A549 (cell line): ENCODE data around the gene SIRT7. TPM values are rescaled to one million over a fixed set of nuclear protein-coding genes. Genes with fewer than 3 reads are reported as not detected.

Experiments
- BHLHE40 ChIP-seq: IDR thresholded peaks from 2 replicates; pipeline ENCODE4 v1.6.1; 2012; ENCODE audit warnings: low read depth, low read length, inconsistent platforms
- CBX2 ChIP-seq: fragments of 200-600 bp; sonication (generic); IDR thresholded peaks from 2 replicates; pipeline ENCODE4 v1.6.1; 2016; ENCODE audit warnings: low read depth, mild to moderate bottlenecking, borderline replicate concordance
- CBX8 ChIP-seq: fragments of 200-600 bp; sonication (generic); IDR thresholded peaks from 2 replicates; pipeline ENCODE4 v1.6.1; 2016
- CEBPB ChIP-seq, 2 experiments: fragments of >200 bp in 1 of 2; sonication (Bioruptor Twin) in 1 of 2; formaldehyde crosslinking in 1 of 2; IDR thresholded peaks; 2 replicates each; pipeline ENCODE4 v1.6.1; 2012 to 2016
- CHD4 ChIP-seq: fragments of 200-600 bp; sonication (generic); IDR thresholded peaks from 2 replicates; pipeline ENCODE4 v1.6.1; 2016; ENCODE audit warnings: antibody characterized with exemption, mild to moderate bottlenecking, borderline replicate concordance
- FOSB ChIP-seq: fragments of 250-450 bp; sonication (Bioruptor Pico); IDR thresholded peaks from 2 replicates; pipeline ENCODE4 v1.5.0; 2020; ENCODE audit warnings: mild to moderate bottlenecking, moderate library complexity
- FOXS1 ChIP-seq: fragments of 250-450 bp; sonication (Bioruptor Pico); IDR thresholded peaks from 2 replicates; pipeline ENCODE4 v1.5.0; 2020; ENCODE audit warnings: mild to moderate bottlenecking, moderate library complexity
- GATA3 ChIP-seq: IDR thresholded peaks from 2 replicates; pipeline ENCODE4 v1.6.1; 2012; ENCODE audit warnings: borderline replicate concordance
- HEYL ChIP-seq: fragments of 250-450 bp; sonication (Bioruptor Pico); IDR thresholded peaks from 2 replicates; pipeline ENCODE4 v1.8.0; 2021; ENCODE audit warnings: mild to moderate bottlenecking, moderate library complexity
- HOXA7 ChIP-seq: fragments of 250-450 bp; sonication (Bioruptor Pico); IDR thresholded peaks from 2 replicates; pipeline ENCODE4 v1.5.0; 2020; ENCODE audit warnings: mild to moderate bottlenecking, moderate library complexity
- HOXB13 ChIP-seq: fragments of 250-450 bp; sonication (Bioruptor Pico); IDR thresholded peaks from 2 replicates; pipeline ENCODE4 v1.5.0; 2020; ENCODE audit warnings: low read depth, mild to moderate bottlenecking, moderate library complexity
- HOXB5 ChIP-seq: fragments of 250-450 bp; sonication (Bioruptor Pico); IDR thresholded peaks from 2 replicates; pipeline ENCODE4 v1.5.0; 2020; ENCODE audit warnings: mild to moderate bottlenecking, moderate library complexity
- JUNB ChIP-seq: fragments of >200 bp; sonication (Bioruptor Twin); formaldehyde crosslinking; IDR thresholded peaks from 2 replicates; pipeline ENCODE4 v1.6.1; 2016
- KDM1A ChIP-seq: fragments of 200-600 bp; sonication (generic); IDR thresholded peaks from 2 replicates; pipeline ENCODE4 v1.6.1; 2016; ENCODE audit warnings: low read depth, mild to moderate bottlenecking
- KDM5A ChIP-seq: fragments of 200-600 bp; sonication (generic); IDR thresholded peaks from 2 replicates; pipeline ENCODE4 v1.6.1; 2016; ENCODE audit warnings: antibody characterized with exemption, mild to moderate bottlenecking
- MYC ChIP-seq: IDR thresholded peaks from 2 replicates; pipeline ENCODE4 v1.6.1; 2012; ENCODE audit warnings: mild to moderate bottlenecking, inconsistent platforms, low read length, improper control_type of control experiment, borderline replicate concordance
- NFE2L2 ChIP-seq: fragments of 150-350 bp; conservative IDR thresholded peaks from 2 replicates; pipeline ENCODE4 v1.6.1; 2014; ENCODE audit warnings: low read length
- PHF8 ChIP-seq: fragments of 200-600 bp; sonication (generic); IDR thresholded peaks from 2 replicates; pipeline ENCODE4 v1.6.1; 2016; ENCODE audit warnings: low read depth, mild to moderate bottlenecking, antibody characterized with exemption, moderate library complexity, borderline replicate concordance
- POLR2A ChIP-seq: IDR thresholded peaks from 2 replicates; pipeline ENCODE4 v1.6.1; 2012; ENCODE audit warnings: mild to moderate bottlenecking, low read length
- RARB ChIP-seq: fragments of 250-450 bp; sonication (Bioruptor Pico); IDR thresholded peaks from 2 replicates; pipeline ENCODE4 v1.8.0; 2021; ENCODE audit warnings: mild to moderate bottlenecking, moderate library complexity
- RCOR1 ChIP-seq: fragments of 150-350 bp; IDR thresholded peaks from 2 replicates; pipeline ENCODE4 v1.6.1; 2014; ENCODE audit warnings: antibody characterized with exemption, low read length, low read depth
- RFX5 ChIP-seq: fragments of 450-650 bp; IDR thresholded peaks from 2 replicates; pipeline ENCODE4 v1.7.1; 2014; ENCODE audit warnings: antibody characterized with exemption, mild to moderate bottlenecking, moderate library complexity
- SMC3 ChIP-seq: fragments of >200 bp; sonication (Bioruptor Twin); formaldehyde crosslinking; IDR thresholded peaks from 3 replicates; pipeline ENCODE4 v1.6.1; 2018; ENCODE audit warnings: inconsistent platforms
- SREBF2 ChIP-seq: fragments of 450-650 bp; IDR thresholded peaks from 2 replicates; pipeline ENCODE4 v1.6.1; 2014; ENCODE audit warnings: mild to moderate bottlenecking, moderate library complexity
- ZFP36 ChIP-seq: fragments of 450-650 bp; IDR thresholded peaks from 2 replicates; pipeline ENCODE4 v1.6.1; 2014; ENCODE audit warnings: borderline replicate concordance; ENCODE audit not compliant: partially characterized antibody
- ZNF302 ChIP-seq: fragments of 250-450 bp; sonication (Bioruptor Pico); IDR thresholded peaks from 2 replicates; pipeline ENCODE4 v1.9.0; 2021; ENCODE audit warnings: inconsistent platforms, mild to moderate bottlenecking, moderate library complexity
- ZSCAN20 ChIP-seq: fragments of 250-450 bp; sonication (Bioruptor Pico); IDR thresholded peaks from 2 replicates; pipeline ENCODE4 v1.8.0; 2022; ENCODE audit warnings: mild to moderate bottlenecking, moderate library complexity
- polyA plus RNA-seq, 4 experiments: library from polyadenylated mRNA; depleted of rRNA in 3 of 4; stranded (reverse); fragments of >200 nt; fragmentation: RNase III in 1 of 4; extraction: RNeasy Plus Mini Kit Qiagen cat#74134 plus additional on column Dnase treatment in 1 of 4; gene quantifications; 2 replicates in 3 of 4; 3 replicates in 1 of 4; pipeline ENCODE4 v1.2.3, GENCODE V29; 2011 to 2017
- TF ChIP-seq, protein P1 (sequence below): IDR thresholded peaks from 2 replicates; pipeline ENCODE4 v1.6.1; 2012; ENCODE audit warnings: low read depth, borderline replicate concordance
- TF ChIP-seq, protein P2 (sequence below): IDR thresholded peaks from 2 replicates; pipeline ENCODE4 v1.6.1; 2012
- TF ChIP-seq, protein P3 (sequence below): fragments of >200 bp; sonication (Bioruptor Twin); formaldehyde crosslinking; IDR thresholded peaks from 2 replicates; pipeline ENCODE4 v1.6.1; 2016
- TF ChIP-seq, protein P4 (sequence below): fragments of 250-450 bp; sonication (Bioruptor Pico); IDR thresholded peaks from 2 replicates; pipeline ENCODE4 v1.5.0; 2021; ENCODE audit warnings: mild to moderate bottlenecking, moderate library complexity, borderline replicate concordance
- TF ChIP-seq, protein P5 (sequence below): fragments of >200 bp; sonication (Bioruptor Twin); formaldehyde crosslinking; IDR thresholded peaks from 3 replicates; pipeline ENCODE4 v1.5.1; 2016
- TF ChIP-seq, protein P6 (sequence below): fragments of 150-350 bp; IDR thresholded peaks from 2 replicates; pipeline ENCODE4 v1.6.1; 2014; ENCODE audit warnings: low read depth, mild to moderate bottlenecking, low read length
- TF ChIP-seq, protein P7 (sequence below): fragments of >200 bp; sonication (Bioruptor Twin); formaldehyde crosslinking; IDR thresholded peaks from 3 replicates; pipeline ENCODE4 v1.6.1; 2016

The SIRT7 gene
- polyA plus RNA-seq, 2 of the 4 experiments (the other 2 are of a cell fraction): 9.8 to 35.2 TPM

DNA sequence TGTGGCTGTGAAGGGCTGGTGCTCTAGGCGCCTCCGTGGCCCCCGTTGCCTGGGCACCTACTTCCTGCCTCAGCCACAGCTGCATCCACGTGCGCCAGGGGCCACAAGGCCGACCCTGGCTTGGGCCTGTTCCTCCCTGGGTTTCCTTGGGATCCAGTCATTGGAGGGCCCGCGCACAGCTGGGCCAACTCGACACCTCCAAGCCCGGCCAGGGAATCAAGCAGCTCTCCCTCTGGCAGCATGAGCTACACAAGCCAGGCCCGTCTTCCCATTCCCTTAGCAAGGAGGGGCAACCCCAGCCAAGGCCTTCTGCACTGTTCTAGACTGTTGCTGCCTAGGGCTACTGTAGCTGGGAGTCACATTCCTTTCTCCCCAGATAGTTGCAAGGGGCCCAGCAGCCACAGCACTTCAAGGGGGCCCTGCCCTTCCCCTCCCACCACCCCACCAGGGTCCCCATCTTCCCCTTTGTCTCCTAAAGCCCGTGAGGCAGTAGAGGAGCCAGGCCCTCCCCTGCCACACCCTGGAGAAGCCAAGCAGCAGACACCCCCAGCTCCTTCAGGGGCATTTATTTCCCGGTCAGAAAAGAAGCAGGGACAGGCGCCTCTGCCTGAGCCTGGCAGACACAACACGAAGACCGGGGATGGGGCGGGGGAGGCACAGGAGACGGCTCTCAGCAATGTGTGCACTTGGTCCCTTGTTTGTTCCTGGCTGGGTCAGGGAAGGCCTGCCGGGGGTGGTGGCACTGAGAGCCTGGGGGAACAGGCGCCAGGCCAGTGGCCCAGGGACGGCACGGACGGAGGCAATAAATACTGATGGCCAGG is 50.6 kb downstream of the SIRT7 start (continued):
- TF ChIP-seq RARB (CRISPR knock-in tag): peak; percentile 71
- no peak; the same call in 1 of the 2 replicates for TF ChIP-seq FOSB
- no peak for TF ChIP-seq BHLHE40
- peak; percentile 91; the same call in 1 of the 2 replicates for TF ChIP-seq HOXA7 (CRISPR knock-in tag)
- TF ChIP-seq ZNF302 (CRISPR knock-in tag): no peak; the same call in 1 of the 2 replicates
- no peak for TF ChIP-seq JUNB
- peak; percentile 52 for TF ChIP-seq GATA3
- no peak for TF ChIP-seq ZFP36
- TF ChIP-seq RCOR1: no peak
- TF ChIP-seq, protein P1, sequence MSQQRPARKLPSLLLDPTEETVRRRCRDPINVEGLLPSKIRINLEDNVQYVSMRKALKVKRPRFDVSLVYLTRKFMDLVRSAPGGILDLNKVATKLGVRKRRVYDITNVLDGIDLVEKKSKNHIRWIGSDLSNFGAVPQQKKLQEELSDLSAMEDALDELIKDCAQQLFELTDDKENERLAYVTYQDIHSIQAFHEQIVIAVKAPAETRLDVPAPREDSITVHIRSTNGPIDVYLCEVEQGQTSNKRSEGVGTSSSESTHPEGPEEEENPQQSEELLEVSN: no peak; the same call in 1 of the 2 replicates
- TF ChIP-seq CBX2: no peak
- TF ChIP-seq, protein P2, sequence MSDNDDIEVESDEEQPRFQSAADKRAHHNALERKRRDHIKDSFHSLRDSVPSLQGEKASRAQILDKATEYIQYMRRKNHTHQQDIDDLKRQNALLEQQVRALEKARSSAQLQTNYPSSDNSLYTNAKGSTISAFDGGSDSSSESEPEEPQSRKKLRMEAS: no peak
- TF ChIP-seq, protein P3, sequence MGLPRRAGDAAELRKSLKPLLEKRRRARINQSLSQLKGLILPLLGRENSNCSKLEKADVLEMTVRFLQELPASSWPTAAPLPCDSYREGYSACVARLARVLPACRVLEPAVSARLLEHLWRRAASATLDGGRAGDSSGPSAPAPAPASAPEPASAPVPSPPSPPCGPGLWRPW: no peak
- TF ChIP-seq CBX8: no peak
- TF ChIP-seq FOXS1 (CRISPR knock-in tag): no peak
- no peak for TF ChIP-seq KDM1A
- TF ChIP-seq POLR2A: peak; percentile 54
- TF ChIP-seq, protein P4, sequence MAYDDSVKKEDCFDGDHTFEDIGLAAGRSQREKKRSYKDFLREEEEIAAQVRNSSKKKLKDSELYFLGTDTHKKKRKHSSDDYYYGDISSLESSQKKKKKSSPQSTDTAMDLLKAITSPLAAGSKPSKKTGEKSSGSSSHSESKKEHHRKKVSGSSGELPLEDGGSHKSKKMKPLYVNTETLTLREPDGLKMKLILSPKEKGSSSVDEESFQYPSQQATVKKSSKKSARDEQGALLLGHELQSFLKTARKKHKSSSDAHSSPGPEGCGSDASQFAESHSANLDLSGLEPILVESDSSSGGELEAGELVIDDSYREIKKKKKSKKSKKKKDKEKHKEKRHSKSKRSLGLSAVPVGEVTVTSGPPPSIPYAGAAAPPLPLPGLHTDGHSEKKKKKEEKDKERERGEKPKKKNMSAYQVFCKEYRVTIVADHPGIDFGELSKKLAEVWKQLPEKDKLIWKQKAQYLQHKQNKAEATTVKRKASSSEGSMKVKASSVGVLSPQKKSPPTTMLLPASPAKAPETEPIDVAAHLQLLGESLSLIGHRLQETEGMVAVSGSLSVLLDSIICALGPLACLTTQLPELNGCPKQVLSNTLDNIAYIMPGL: peak; percentile 19; the same call in 1 of the 2 replicates
- no peak for TF ChIP-seq SREBF2
- TF ChIP-seq, protein P5, sequence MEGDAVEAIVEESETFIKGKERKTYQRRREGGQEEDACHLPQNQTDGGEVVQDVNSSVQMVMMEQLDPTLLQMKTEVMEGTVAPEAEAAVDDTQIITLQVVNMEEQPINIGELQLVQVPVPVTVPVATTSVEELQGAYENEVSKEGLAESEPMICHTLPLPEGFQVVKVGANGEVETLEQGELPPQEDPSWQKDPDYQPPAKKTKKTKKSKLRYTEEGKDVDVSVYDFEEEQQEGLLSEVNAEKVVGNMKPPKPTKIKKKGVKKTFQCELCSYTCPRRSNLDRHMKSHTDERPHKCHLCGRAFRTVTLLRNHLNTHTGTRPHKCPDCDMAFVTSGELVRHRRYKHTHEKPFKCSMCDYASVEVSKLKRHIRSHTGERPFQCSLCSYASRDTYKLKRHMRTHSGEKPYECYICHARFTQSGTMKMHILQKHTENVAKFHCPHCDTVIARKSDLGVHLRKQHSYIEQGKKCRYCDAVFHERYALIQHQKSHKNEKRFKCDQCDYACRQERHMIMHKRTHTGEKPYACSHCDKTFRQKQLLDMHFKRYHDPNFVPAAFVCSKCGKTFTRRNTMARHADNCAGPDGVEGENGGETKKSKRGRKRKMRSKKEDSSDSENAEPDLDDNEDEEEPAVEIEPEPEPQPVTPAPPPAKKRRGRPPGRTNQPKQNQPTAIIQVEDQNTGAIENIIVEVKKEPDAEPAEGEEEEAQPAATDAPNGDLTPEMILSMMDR: no peak
- TF ChIP-seq, protein P6, sequence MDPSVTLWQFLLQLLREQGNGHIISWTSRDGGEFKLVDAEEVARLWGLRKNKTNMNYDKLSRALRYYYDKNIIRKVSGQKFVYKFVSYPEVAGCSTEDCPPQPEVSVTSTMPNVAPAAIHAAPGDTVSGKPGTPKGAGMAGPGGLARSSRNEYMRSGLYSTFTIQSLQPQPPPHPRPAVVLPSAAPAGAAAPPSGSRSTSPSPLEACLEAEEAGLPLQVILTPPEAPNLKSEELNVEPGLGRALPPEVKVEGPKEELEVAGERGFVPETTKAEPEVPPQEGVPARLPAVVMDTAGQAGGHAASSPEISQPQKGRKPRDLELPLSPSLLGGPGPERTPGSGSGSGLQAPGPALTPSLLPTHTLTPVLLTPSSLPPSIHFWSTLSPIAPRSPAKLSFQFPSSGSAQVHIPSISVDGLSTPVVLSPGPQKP: no peak
- no peak for TF ChIP-seq MYC
- TF ChIP-seq HEYL (CRISPR knock-in tag): no peak
- TF ChIP-seq HOXB13 (CRISPR knock-in tag): 0 out of 2 replicates have a peak, but pooled peaks have one; percentile 13
- no peak for TF ChIP-seq CEBPB (IDR thresholded peaks at IDR 0.05)
- TF ChIP-seq NFE2L2: no peak
- TF ChIP-seq RFX5: no peak
- TF ChIP-seq PHF8: no peak
- 0 out of 3 replicates have a peak, but pooled peaks have one; percentile 7 for TF ChIP-seq SMC3
- no peak for TF ChIP-seq ZSCAN20
- no peak for TF ChIP-seq CHD4
- TF ChIP-seq KDM5A: no peak
- TF ChIP-seq, protein P7, sequence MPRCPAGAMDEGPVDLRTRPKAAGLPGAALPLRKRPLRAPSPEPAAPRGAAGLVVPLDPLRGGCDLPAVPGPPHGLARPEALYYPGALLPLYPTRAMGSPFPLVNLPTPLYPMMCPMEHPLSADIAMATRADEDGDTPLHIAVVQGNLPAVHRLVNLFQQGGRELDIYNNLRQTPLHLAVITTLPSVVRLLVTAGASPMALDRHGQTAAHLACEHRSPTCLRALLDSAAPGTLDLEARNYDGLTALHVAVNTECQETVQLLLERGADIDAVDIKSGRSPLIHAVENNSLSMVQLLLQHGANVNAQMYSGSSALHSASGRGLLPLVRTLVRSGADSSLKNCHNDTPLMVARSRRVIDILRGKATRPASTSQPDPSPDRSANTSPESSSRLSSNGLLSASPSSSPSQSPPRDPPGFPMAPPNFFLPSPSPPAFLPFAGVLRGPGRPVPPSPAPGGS: peak; percentile 30; the same call in 2 of the 3 replicates
- TF ChIP-seq HOXB5 (CRISPR knock-in tag): no peak
- TF ChIP-seq, all 56 proteins: peak for 15
